Testis (tissue), 2 donors: ENCODE measurements around the gene PPP1R7.

Experiments used
- CTCF ChIP-seq, 3 experiments: fragments of 450-650 bp in 2 of 3; fragments of 200-600 bp in 1 of 3; sonication (generic) in 1 of 3; IDR thresholded peaks; one replicate each; pipeline ENCODE4 v1.5.1; 2016 to 2019; ENCODE audit warnings: antibody characterized with exemption in 3 of 3, mild to moderate bottlenecking in 2 of 3, moderate library complexity in 1 of 3
- POLR2A ChIP-seq: fragments of 450-650 bp; IDR thresholded peaks from one replicate; pipeline ENCODE4 v1.6.1; 2017; ENCODE audit warnings: antibody characterized with exemption, mild to moderate bottlenecking, moderate library complexity

GRCh38 chr2:241140445-241140840 lies 9.8 kb upstream of the PPP1R7 start:
- TF ChIP-seq POLR2A: no peak
- no peak for TF ChIP-seq CTCF (IDR thresholded peaks at IDR 0.05)
